Stimulated activated CD4-positive, alpha-beta T cell treated with anti-CD3 and anti-CD28 coated beads, TNF-alpha, amount 100 ng/mL, for 1 hour (primary cell): Measurements from ENCODE around the gene SEMA3D.

Experiments used
- DNase-seq, 3 donors: peaks; one replicate each; pipeline ENCODE4 v3.0.0-alpha.2; 2020; ENCODE audit warnings: low read depth in 3 of 3, low spot score in 1 of 3

SEMA3D gene

GRCh38 chr7:85081392-85081791, 105.5 kb downstream of the SEMA3D start:
- DNase-seq = no peak

DNA sequence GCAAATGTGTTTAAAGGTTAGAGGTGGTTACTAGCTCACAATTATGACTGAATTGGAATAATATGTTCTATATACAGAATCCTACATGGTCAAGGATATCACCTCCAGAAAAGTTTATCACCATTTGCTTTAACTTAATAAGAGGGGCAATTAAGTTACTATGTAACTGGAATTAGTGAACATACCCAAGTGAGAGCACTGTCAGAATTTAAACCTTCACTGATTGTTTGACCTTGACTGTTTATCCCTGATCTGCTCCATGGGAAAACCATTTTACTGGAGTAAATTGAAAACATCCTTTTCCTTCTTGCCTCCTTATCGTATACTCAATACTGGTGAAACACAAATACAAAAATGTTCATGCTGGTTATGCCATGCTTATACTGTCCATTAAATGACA, 107.4 kb downstream of the SEMA3D start:
- DNase-seq = no peak

DNA sequence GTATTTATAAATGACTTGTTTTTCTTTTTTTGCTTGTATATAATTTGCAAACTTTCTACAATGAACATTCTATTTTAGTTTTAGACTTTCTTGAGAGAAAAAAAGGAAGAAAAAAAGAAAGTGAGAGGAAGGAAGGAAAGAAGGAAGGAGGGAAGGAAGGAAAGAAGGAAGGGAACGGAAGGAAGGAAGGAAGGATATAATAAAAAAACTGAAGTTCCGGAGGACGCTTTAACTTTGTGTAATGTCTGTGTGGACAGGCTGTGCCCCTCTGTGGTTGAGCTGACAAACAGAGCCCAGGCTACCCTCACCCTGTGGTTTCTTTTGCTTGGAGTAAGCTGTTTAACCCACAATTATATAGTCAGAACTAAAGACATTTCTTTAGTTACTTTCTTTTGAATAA, 108.7 kb downstream of the SEMA3D start:
- no peak for DNase-seq

DNA sequence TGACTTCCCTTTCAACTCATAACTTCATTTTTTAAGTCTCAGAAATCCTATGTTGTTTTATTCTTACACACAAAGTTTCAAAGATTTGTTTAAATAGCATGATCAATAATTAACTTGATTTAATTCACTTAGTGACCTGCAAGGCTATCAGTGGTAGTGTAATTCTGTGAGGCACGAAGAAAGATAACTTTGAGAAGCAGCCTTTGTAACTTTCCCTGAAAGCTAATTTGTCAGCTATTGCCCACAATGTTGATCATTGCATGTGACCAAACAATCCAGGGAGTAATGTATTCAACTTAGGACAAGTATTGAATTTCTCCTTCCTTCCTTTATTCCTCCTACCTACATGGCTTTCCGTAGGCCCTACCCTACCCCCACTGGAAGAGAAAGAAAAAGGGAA, 111.0 kb downstream of the SEMA3D start:
- no peak for DNase-seq

DNA sequence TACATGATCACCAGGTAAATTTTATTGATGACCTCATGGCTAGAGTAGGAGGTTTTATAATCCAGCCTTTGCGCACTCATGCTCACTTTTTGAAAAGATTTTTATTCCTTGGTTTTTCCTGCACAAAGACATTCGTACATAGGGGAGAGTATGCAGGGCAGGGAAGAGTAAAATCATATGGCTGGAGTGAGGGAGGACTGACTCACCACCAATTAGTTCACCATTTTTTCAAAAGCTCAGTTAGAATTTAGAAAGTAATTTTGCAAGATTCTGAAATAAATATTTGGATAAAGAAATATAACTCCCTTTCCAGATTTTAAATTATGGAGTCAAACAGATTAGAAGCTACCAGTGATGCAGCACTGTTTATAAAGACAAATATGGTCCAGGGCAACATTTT, 111.9 kb downstream of the SEMA3D start:
- DNase-seq = no peak

DNA sequence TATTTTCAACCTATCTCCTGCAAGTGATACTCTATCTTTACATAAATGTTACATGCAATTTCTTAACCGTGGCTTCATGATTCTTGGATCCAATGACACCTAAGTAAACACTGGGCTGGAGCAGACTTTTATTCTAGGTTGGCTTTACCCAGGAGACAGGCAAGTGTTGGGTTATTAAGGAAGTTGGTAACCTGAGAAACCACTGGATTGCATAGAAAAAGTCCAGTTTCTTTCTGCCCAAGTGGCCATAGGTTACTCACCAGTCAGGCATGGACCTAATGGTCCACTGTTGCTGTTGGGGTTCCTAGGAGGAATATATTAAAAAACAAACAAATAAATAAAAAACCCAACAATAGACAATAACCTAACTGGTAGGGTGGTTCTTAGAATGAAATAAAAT, 112.8 kb downstream of the SEMA3D start:
- DNase-seq = no peak

GRCh38 chr7:85070967-85071628, 115.8 kb downstream of the SEMA3D start:
- DNase-seq = no peak

- DNase-seq = no peak
Observed at GRCh38 chr7:85068799-85069198, 118.1 kb downstream of the SEMA3D start.

- no peak for DNase-seq
Observed at GRCh38 chr7:85067371-85067770, 119.5 kb downstream of the SEMA3D start.

- no peak for DNase-seq
Observed at GRCh38 chr7:85065888-85066485, 120.9 kb downstream of the SEMA3D start.

DNA sequence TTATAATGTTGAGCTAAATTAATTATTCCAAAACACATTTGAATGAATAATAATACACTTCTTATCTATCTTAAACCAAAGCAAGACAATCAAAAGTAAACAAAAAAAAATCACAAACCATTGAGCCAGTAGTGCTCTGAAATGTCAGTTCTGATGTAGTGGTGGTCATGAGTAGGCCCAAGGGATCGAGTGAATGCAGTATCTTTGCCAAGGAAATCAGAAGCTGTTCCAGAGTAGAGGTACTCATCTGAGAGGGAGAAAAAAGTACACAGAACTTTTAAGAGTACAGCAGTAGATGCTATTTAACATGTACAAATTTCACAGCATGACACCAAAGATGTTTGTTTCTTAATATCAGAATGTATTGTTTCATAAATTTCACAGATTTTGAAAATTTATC, 121.5 kb downstream of the SEMA3D start:
- no peak for DNase-seq

DNA sequence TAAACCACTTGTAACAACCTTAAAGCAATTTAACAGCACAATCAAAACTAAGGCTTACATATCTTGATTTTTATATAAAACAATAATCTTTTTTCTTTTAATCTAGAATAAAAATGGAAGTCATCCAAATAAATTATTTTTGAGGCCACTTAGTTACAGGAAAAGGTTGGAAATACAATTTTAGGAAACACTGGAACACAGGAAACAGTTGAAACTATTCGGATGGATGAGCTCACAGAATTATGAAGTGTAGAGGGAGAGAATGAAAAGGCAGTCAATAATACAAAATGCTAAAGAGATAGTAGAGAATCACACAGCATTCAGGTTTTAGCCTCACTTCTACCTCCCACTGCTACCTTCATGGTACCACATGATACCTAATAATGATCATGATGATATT, 124.2 kb downstream of the SEMA3D start:
- DNase-seq = no peak

GRCh38 chr7:85061456-85061855, 125.4 kb downstream of the SEMA3D start:
- no peak for DNase-seq

- no peak for DNase-seq
Observed at GRCh38 chr7:85060696-85061095, 126.2 kb downstream of the SEMA3D start.

DNA sequence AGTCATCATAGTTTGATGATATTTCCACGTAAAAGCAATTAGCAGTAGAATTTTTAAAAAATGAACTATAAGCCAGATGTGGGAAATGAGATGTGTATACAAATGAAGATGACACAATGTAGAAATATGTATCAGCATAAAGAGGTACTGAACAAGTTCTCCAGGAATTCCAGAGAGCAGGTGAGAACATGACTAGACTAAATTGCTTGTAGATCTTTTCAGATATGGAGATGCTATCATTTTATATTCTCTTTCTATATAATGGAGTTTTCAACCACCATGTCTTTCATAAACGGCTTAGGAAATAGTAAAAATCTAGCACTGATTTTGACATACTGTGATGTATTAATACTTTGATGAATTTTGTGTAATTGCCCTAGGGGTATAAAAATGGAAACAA, 130.9 kb downstream of the SEMA3D start:
- DNase-seq = no peak

DNA sequence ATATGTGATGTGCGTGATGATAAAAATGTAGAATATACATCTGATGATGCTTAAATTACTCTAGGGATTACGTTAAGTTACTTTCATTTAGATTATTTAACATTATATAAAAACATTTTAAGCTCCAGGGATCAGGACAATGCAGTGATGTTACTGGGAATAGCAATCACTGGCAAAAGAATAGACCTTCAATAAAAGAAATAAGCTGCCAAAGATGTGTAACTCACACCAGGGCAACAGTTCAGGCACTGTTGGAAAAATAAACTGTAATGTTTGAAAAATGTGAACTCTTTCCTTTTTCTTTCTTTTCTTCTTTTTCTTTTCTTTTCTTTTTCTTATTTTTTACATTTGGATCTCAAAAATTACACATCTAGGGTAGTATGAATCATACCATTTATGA, 131.7 kb downstream of the SEMA3D start:
- no peak for DNase-seq

DNA sequence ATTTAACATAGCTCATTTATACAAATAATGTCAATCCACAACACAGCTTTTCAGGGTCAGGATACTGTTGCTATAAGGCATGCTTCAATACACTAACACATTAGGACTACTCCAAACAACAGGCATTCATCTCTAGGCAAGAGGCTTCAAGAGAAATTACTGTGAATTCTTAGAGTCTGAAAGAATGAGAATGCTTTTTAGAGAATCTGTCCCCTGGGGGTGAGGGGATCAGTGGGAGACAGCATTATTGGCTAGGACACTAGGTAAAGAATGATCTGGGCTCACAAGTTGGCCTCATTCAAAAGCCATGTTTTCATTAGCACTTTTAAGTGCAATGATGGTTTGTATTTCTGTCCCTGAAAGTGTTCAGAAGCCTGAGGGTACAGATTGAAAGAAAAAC, 132.6 kb downstream of the SEMA3D start:
- no peak for DNase-seq

GRCh38 chr7:85052894-85053293, 134.0 kb downstream of the SEMA3D start:
- DNase-seq = no peak

- DNase-seq = no peak
Observed at GRCh38 chr7:85052056-85052737, 134.7 kb downstream of the SEMA3D start.

DNA sequence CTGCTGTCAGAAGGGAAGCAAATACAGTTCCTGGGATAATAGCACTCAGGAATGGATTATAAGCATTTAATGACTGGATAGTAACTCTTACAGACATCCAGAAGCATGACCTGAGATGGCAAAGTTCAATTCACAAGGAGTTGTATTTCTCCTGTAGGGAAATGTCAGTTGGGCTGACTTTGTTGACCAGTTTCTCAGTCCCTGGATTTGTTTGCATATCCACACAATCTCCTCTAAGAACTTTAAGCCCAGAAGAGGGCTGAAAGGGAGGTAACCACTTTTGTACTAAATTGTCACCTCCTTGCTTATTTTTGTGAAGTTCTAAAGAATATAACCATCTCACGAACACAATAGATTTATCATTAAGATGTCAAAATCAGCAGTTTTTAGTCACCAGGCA, 140.3 kb downstream of the SEMA3D start:
- DNase-seq = no peak

DNA sequence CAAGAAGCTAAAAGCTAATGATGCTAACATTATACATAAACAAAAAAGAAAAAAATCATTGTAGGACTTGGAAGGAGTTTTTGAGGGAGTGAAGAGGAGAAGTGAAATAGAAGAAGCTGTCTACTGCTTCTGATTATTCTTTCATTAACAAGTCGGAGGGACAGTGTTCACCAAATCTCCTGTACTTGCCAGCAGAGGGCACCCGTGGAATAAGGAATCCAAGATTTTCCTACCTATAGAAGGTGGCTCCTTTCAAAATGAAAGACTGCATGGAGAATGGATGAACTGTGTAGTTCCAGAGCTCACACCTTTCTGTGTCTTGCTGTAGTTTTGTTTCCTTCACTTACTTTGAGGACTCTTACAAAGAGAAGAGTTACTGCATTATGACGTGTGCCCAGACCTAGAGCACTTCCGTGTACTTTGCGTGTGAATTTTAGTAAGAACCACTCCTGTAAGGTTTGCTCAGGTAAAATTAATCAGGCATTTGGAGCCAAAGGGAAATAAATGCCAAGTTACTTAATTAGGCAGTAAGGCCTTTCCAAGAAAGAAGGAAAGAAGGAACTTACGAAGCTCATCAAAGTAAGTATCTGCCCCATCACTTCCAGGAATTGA, 145.1 kb downstream of the SEMA3D start:
- no peak for DNase-seq

DNA sequence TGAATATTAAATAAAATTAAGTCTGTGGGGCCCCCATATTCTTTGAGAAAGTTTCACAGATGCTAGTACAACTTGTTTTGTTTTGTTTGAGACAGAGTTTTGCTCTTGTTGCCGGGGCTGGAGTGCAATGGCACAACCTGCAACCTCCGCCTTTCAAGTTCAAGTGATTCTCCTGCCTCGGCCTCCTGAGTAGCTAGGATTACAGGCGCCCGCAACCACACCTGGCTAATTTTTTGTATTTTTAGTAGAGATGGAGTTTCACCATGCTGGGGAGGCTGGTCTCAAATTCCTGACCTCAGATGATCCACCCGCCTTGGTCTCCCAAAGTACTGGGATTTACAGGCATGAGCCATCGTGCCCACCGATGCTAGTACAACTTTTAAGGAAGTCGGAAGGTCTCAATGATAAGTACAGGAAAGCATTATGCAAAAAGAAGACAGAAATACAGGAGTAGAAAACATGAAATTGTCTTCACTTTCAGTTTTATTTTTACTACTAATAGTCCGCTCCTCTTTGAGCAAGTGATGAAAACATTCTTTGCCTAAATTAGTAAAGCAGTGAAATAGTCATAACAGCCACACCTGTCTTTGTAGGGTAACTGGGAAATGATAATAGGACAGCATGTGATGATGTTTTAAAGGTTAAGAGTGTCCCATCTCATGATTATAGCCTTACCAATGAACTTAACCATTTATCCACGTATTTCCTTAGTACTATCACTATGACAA, 147.5 kb downstream of the SEMA3D start:
- DNase-seq = no peak
